Kidney (tissue), 14 donors: ENCODE data around the gene BCAS3. TPM values are rescaled to one million over a fixed set of nuclear protein-coding genes. Genes with fewer than 3 reads are reported as not detected.

Source experiments
- DNase-seq, 5 donors: peaks; one replicate each; pipeline ENCODE4 v3.0.0-alpha.2; 2013 to 2020
- FAIRE-seq: peaks from 2 replicates; lab custom pipeline; 2012; peaks lifted over from hg19 to GRCh38; lab: Jason Lieb, UNC
- H3K27ac ChIP-seq, 2 donors: one replicate each; pipeline ENCODE4 v1.7.0; 2013; ENCODE audit warnings: low read depth in 2 of 2, low read length in 2 of 2, inconsistent platforms in 1 of 2
- H3K27me3 ChIP-seq: one replicate; pipeline ENCODE4 v1.7.1; 2013; ENCODE audit warnings: low read length, inconsistent platforms; ENCODE audit not compliant: control insufficient read depth, insufficient read depth
- H3K36me3 ChIP-seq, 3 donors: one replicate each; pipeline versions ENCODE4 v1.7.0 to v1.7.1; 2013; ENCODE audit warnings: low read length in 3 of 3, control low read depth in 1 of 3, inconsistent platforms in 1 of 3; ENCODE audit not compliant: insufficient read depth in 3 of 3, control insufficient read depth in 2 of 3
- H3K4me1 ChIP-seq, 3 donors: one replicate each; pipeline versions ENCODE4 v1.7.0 to v1.7.1; 2013; ENCODE audit warnings: low read length in 3 of 3, inconsistent platforms in 1 of 3, low read depth in 1 of 3; ENCODE audit not compliant: control insufficient read depth in 2 of 3, insufficient read depth in 2 of 3
- H3K4me3 ChIP-seq, 3 donors: one replicate each; pipeline versions ENCODE4 v1.7.0 to v1.8.1; 2013; ENCODE audit warnings: low read length in 3 of 3, control low read depth in 1 of 3, inconsistent platforms in 1 of 3
- H3K9ac ChIP-seq, 3 donors: one replicate each; pipeline versions ENCODE4 v1.7.0 to v1.7.1; 2013; ENCODE audit warnings: low read length in 3 of 3, control low read depth in 1 of 3, inconsistent platforms in 1 of 3
- H3K9me3 ChIP-seq, 3 donors: one replicate each; pipeline versions ENCODE4 v1.7.0 to v1.7.1; 2013; ENCODE audit warnings: low read length in 3 of 3, control low read depth in 1 of 3, inconsistent platforms in 1 of 3; ENCODE audit not compliant: control insufficient read depth in 2 of 3, insufficient read depth in 1 of 3
- CTCF ChIP-seq: IDR thresholded peaks from 3 replicates; pipeline ENCODE4 v1.5.1; 2012; ENCODE audit warnings: mild to moderate bottlenecking, moderate library complexity, borderline replicate concordance; ENCODE audit not compliant: insufficient read depth; ENCODE audit errors: extremely low read depth
- intact Hi-C: fragments of 100-400 bp; cut with DNase I; formaldehyde crosslinking; loops from one replicate; pipeline ENCODE4 v1.11.1; 2022
- polyA plus RNA-seq: library from polyadenylated mRNA; stranded (reverse); fragments of 350-450 nt; fragmentation: Illumina TruSeq; extraction: RNeasy Lipid Tissue Mini Kit (QIAGEN cat#74804); gene quantifications from one replicate; pipeline ENCODE4 v1.2.3, GENCODE V29; 2014; ENCODE audit warnings: low read depth, low replicate concordance; ENCODE audit not compliant: insufficient read depth
- total RNA-seq: library from RNA; stranded (reverse); fragmentation: NEBNext Ultra II Directional; extraction: Animal tissue kit (Norgen Biotek cat#: 25700); gene quantifications from one replicate; pipeline ENCODE4 v1.2.1, GENCODE V29; 2021
- donor health status: control.
- donor health status: control.
- donor health status: control.
- donor health status: control.
- donor health status: control.
- donor health status: DM: yes; HTN: yes; CAD: no.
- donor health status: Normal renal cell carcinoma (clear cell type).

BCAS3 gene
- total and polyA plus RNA-seq, 2 donors from 2014 or later, result 18.3 to 44.1 TPM

- Histone ChIP-seq H3K9ac (no peak overlapping the region), H3K27ac (peak overlapping the region in 1 of 2 donors; percentile 18), H3K4me1 (peaks cover 0 to 3% (median 0%) of the 10 kb centered on the region in 3 donors), H3K36me3 (no peaks in the 10 kb centered on the region), H3K4me3 (no peak overlapping the region), H3K27me3 (no peaks in the 10 kb centered on the region), H3K9me3 (no peaks in the 10 kb centered on the region)
- intact Hi-C loops, result no loop called here
- DNase-seq (no peak), FAIRE-seq (no peak)
- no peak for TF ChIP-seq CTCF
Observed at GRCh38 chr17:61217878-61218437, 540.3 kb downstream of the BCAS3 start.

GRCh38 chr17:61218438-61218837 is 540.8 kb downstream of the BCAS3 start:
- Histone ChIP-seq H3K9me3 (no peaks in the 10 kb centered on the region), H3K4me1 (peaks cover 0 to 3% (median 0%) of the 10 kb centered on the region in 3 donors), H3K27ac (peak overlapping the region in 1 of 2 donors; percentile 18), H3K4me3 (no peak overlapping the region), H3K27me3 (no peaks in the 10 kb centered on the region), H3K9ac (no peak overlapping the region), H3K36me3 (no peaks in the 10 kb centered on the region)
- no peak for TF ChIP-seq CTCF
- no peak for DNase-seq
- intact Hi-C loops, result no loop called here
- FAIRE-seq, result no peak

GRCh38 chr17:61219460-61219859 is 541.8 kb downstream of the BCAS3 start:
- Histone ChIP-seq H3K4me3 (no peak overlapping the region), H3K9ac (no peak overlapping the region), H3K4me1 (peaks cover 0 to 3% (median 0%) of the 10 kb centered on the region in 3 donors), H3K27me3 (no peaks in the 10 kb centered on the region), H3K36me3 (no peaks in the 10 kb centered on the region), H3K27ac (peak overlapping the region in 1 of 2 donors; percentile 36), H3K9me3 (no peaks in the 10 kb centered on the region)
- no peak for FAIRE-seq
- peak in 1 of 5 donors; percentile 56 for DNase-seq
- no peak for TF ChIP-seq CTCF
- intact Hi-C loops, result no loop called here

GRCh38 chr17:61221181-61221580 is 543.5 kb downstream of the BCAS3 start:
- Histone ChIP-seq H3K9ac (no peak overlapping the region), H3K36me3 (no peaks in the 10 kb centered on the region), H3K9me3 (no peaks in the 10 kb centered on the region), H3K27ac (no peak overlapping the region), H3K4me1 (peaks cover 0 to 3% (median 0%) of the 10 kb centered on the region in 3 donors), H3K27me3 (no peaks in the 10 kb centered on the region), H3K4me3 (no peak overlapping the region)
- FAIRE-seq, result no peak
- intact Hi-C loops, result no loop called here
- TF ChIP-seq CTCF, result no peak
- no peak for DNase-seq
